HG02571 (cell line): ENCODE data around the gene PRSS23.

Experiments
- ATAC-seq: cut with Tn5 transposase; IDR thresholded peaks from one replicate; pipeline ENCODE4 v1.9.1; 2021; ENCODE audit warnings: mild to moderate bottlenecking, moderate library complexity; ENCODE audit not compliant: unreplicated experiment

The PRSS23 gene

GRCh38 chr11:86790195-86790725 is 10.1 kb upstream of the PRSS23 start:
- no peak for ATAC-seq

GRCh38 chr11:86790867-86791849 is 9.2 kb upstream of the PRSS23 start:
- no peak for ATAC-seq

GRCh38 chr11:86792150-86792549 is 8.2 kb upstream of the PRSS23 start:
- no peak for ATAC-seq

GRCh38 chr11:86793307-86793706 is 7.0 kb upstream of the PRSS23 start:
- ATAC-seq = no peak

- ATAC-seq = no peak
These were observed 4.8 kb upstream of the PRSS23 start for GRCh38 chr11:86795511-86795910.

- ATAC-seq = no peak
These were observed 4.4 kb upstream of the PRSS23 start for GRCh38 chr11:86795949-86796348.

GRCh38 chr11:86797133-86797532 is 3.2 kb upstream of the PRSS23 start:
- ATAC-seq = no peak

- ATAC-seq = no peak
These were observed 1.4 kb upstream of the PRSS23 start for GRCh38 chr11:86798988-86799387.

- ATAC-seq = no peak
These were observed 664 bp upstream of the PRSS23 start for GRCh38 chr11:86799680-86800075.

- ATAC-seq = no peak
These were observed 574 bp downstream of the PRSS23 start for GRCh38 chr11:86800960-86801272.

GRCh38 chr11:86801364-86801763 is 1.0 kb downstream of the PRSS23 start:
- no peak for ATAC-seq

- ATAC-seq = no peak
These were observed 1.8 kb downstream of the PRSS23 start for GRCh38 chr11:86802146-86802545.

- ATAC-seq = no peak
These were observed 2.3 kb downstream of the PRSS23 start for GRCh38 chr11:86802601-86803051.

GRCh38 chr11:86803136-86804045 is 3.0 kb downstream of the PRSS23 start:
- ATAC-seq = no peak

- no peak for ATAC-seq
These were observed 4.6 kb downstream of the PRSS23 start for GRCh38 chr11:86804951-86805350.

GRCh38 chr11:86805873-86806310 is 5.5 kb downstream of the PRSS23 start:
- ATAC-seq = peak; percentile 69

GRCh38 chr11:86806903-86807302 is 6.6 kb downstream of the PRSS23 start:
- no peak for ATAC-seq

GRCh38 chr11:86807360-86807759 is 7.0 kb downstream of the PRSS23 start:
- no peak for ATAC-seq

- no peak for ATAC-seq
These were observed 9.2 kb downstream of the PRSS23 start for GRCh38 chr11:86809561-86809960.

GRCh38 chr11:86810288-86810687 is 9.9 kb downstream of the PRSS23 start:
- no peak for ATAC-seq

GRCh38 chr11:86811637-86812321 is 11.4 kb downstream of the PRSS23 start:
- no peak for ATAC-seq
